Cardiac muscle cell (in vitro differentiated cells and primary cell): Measurements from ENCODE around the gene MDH1B. TPM values are rescaled to one million over a fixed set of nuclear protein-coding genes. Genes with fewer than 3 reads are reported as not detected.

Source experiments
- DNase-seq, 2 donors: peaks; one replicate each; pipeline versions ENCODE4 v3.0.0 to v3.0.0-alpha.2; 2010 to 2017; ENCODE audit warnings: low read depth in 1 of 2, low spot score in 1 of 2
- H3K27ac ChIP-seq: fragments of 200-600 bp; sonication (generic); 2 replicates; pipeline ENCODE4 v1.5.1; 2016
- H3K27me3 ChIP-seq: fragments of 200-600 bp; sonication (generic); 2 replicates; pipeline ENCODE4 v1.6.0; 2016; ENCODE audit warnings: control low read depth
- H3K36me3 ChIP-seq: fragments of 200-600 bp; sonication (generic); 2 replicates; pipeline ENCODE4 v1.5.1; 2016; ENCODE audit warnings: control low read depth
- H3K4me1 ChIP-seq: fragments of 200-600 bp; sonication (generic); 2 replicates; pipeline ENCODE4 v1.8.1; 2017; ENCODE audit warnings: low read depth, mild to moderate bottlenecking, mixed run types
- H3K4me3 ChIP-seq: fragments of 200-600 bp; sonication (generic); 2 replicates; pipeline ENCODE4 v1.5.1; 2016; ENCODE audit warnings: mild to moderate bottlenecking
- H3K9me3 ChIP-seq: fragments of 200-600 bp; sonication (generic); 2 replicates; pipeline ENCODE4 v1.5.1; 2017; ENCODE audit warnings: low read depth, mild to moderate bottlenecking, control low read depth
- CTCF ChIP-seq: IDR thresholded peaks from 2 replicates; pipeline ENCODE4 v1.5.1; 2012; ENCODE audit warnings: low read depth, mild to moderate bottlenecking, low read length
- polyA plus RNA-seq: library from polyadenylated mRNA; unstranded; fragments of >200 nt; fragmentation: Nextera tagmentation; extraction: Ambion mirVana; gene quantifications from 2 replicates; pipeline ENCODE4 v1.2.1, GENCODE V29; 2016
- total RNA-seq: library from RNA; depleted of rRNA; stranded (reverse); fragments of >200 nt; gene quantifications from 2 replicates; pipeline ENCODE4 v1.2.3, GENCODE V29; 2016

The MDH1B gene
- total and polyA plus RNA-seq, 2 experiments from 2014 or later: 1.4 to 2.9 TPM

DNA sequence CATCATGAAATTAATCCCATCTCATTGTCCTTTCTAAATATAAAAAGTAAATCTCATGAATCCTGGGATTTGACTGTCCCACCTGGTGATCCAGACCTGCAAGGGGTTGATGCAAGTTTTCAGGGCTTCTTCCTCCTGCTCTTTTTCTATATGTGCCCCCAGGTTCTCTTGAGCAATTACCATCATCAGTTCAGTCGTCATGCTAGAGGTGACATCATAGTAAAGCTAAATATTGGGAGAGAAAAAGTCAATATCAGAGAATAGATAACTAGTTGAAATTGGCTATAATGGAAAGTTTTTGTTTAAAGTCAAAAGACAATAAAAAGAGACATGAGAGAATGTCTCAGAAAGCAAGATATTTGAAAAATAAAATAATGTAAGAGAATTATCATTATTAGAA, 8.3 kb downstream of the MDH1B start:
- Histone ChIP-seq H3K27ac (no peak overlapping the region), H3K9me3 (no peaks in the 10 kb centered on the region), H3K36me3 (no peaks in the 10 kb centered on the region), H3K4me1 (no peaks in the 10 kb centered on the region), H3K4me3 (no peak overlapping the region), H3K27me3 (peaks cover 25% of the 10 kb centered on the region)
- no peak for DNase-seq
- no peak for TF ChIP-seq CTCF

- Histone ChIP-seq H3K9me3 (no peaks in the 10 kb centered on the region), H3K36me3 (no peaks in the 10 kb centered on the region), H3K27ac (no peak overlapping the region), H3K27me3 (peaks cover 7% of the 10 kb centered on the region), H3K4me1 (no peaks in the 10 kb centered on the region), H3K4me3 (no peak overlapping the region)
- no peak for TF ChIP-seq CTCF
- no peak for DNase-seq
Observed at GRCh38 chr2:206740800-206741199, 24.3 kb downstream of the MDH1B start.

DNA sequence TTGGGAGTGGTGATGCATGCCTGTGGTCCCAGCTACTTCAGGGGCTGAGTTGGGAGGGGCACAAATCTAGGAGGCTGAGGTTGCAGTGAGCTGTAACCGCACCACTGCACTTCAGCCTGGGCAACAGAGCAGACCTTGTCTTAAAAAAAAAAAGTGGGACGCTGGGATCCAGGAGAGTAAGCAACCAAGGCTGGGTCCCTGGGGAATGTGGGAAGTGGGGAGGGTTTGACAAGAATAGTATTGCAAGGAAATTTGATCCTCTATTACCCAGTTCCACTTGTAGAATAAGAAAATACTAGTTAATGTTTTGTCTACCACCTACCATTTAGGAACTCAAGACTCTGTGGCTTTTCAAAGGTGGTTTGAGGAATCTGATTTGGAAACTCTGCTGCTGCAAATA, 25.9 kb downstream of the MDH1B start:
- TF ChIP-seq CTCF: no peak
- no peak overlapping the region for H3K4me3 ChIP-seq
- H3K27me3 ChIP-seq: peaks cover 7% of the 10 kb centered on the region
- H3K27ac ChIP-seq: no peak overlapping the region
- H3K36me3 ChIP-seq: no peaks in the 10 kb centered on the region
- no peaks in the 10 kb centered on the region for H3K4me1 ChIP-seq
- no peak for DNase-seq
- no peaks in the 10 kb centered on the region for H3K9me3 ChIP-seq

DNA sequence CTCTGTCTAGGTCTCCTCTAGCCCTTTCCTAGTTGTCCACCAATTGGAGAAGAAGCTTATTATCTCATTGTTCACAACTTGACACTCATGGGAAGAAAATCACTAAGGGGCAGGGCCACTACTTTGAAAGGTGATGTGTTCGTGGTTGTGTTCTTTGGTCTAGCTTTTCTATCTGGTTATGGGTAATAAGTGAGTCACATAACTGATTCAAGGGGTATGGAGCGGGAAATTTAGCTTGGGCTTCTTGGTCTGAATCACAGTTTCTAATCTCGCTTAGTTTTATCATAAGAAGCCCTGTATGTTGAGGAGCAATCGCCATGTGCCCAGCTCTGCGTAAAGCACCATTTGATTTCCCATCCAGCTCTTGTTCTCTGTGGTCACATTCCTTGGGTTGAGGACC, 28.2 kb downstream of the MDH1B start:
- Histone ChIP-seq H3K27me3 (peaks cover 7% of the 10 kb centered on the region), H3K27ac (no peak overlapping the region), H3K36me3 (no peaks in the 10 kb centered on the region), H3K4me3 (no peak overlapping the region), H3K4me1 (no peaks in the 10 kb centered on the region), H3K9me3 (no peaks in the 10 kb centered on the region)
- TF ChIP-seq CTCF: no peak
- no peak for DNase-seq

DNA sequence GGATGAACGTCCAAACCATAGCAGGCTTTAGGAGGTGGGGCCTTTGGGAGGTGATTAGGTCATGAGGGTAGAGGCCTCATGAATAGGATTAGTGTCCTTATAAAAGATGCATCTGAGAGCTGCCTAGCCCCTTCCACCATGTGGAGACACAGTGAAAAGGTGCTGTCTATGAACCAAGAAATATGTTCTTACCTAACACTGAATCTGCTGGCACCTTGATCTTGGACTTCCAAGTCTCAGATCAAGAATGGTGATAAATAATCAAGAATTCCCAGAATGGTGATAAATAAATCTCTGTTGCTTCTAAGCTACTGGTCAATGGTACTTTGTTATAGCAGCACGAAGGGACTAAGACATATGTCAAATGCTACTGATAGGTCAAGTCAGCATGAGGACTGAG, 31.8 kb downstream of the MDH1B start:
- DNase-seq: no peak
- no peak for TF ChIP-seq CTCF
- H3K27me3 ChIP-seq: peaks cover 6% of the 10 kb centered on the region

More for the DNA sequence above, 31.8 kb downstream of the MDH1B start:
- Histone ChIP-seq H3K4me3 (no peak overlapping the region), H3K36me3 (no peaks in the 10 kb centered on the region), H3K27ac (no peak overlapping the region), H3K4me1 (no peaks in the 10 kb centered on the region), H3K9me3 (no peaks in the 10 kb centered on the region)
